ENCODE measurements around the gene APOL1. TPM values are rescaled to one million over a fixed set of nuclear protein-coding genes. Genes with fewer than 3 reads are reported as not detected.

APOL1 gene
- total and polyA plus RNA-seq, 4 donors: 7.7 to 129 (median 59.5) TPM

GRCh38 chr22:36285545-36285944 lies 32.6 kb downstream of the APOL1 start:
- no peak overlapping the region for H3K9ac ChIP-seq (ENCODE audit: low read depth in 1 of 2, low read length in 2 of 2)
- H3K9me3 ChIP-seq (ENCODE audit: control insufficient read depth in 4 of 4, low read length in 3 of 4): no peaks in the 10 kb centered on the region
- H3K27me3 ChIP-seq (ENCODE audit: control insufficient read depth in 4 of 4, insufficient read depth in 4 of 4, low read length in 3 of 4): no peaks in the 10 kb centered on the region
- DNase-seq (ENCODE audit: low spot score): no peak
- no peak overlapping the region for H3K4me3 ChIP-seq (ENCODE audit: low read depth in 1 of 3, low read length in 3 of 3)
- H3K36me3 ChIP-seq (ENCODE audit: control insufficient read depth in 4 of 4, insufficient read depth in 3 of 4, low read depth in 1 of 4, low read length in 3 of 4): peaks cover 33 to 70% (median 53%) of the 10 kb centered on the region in 4 donors
- peak overlapping the region; percentile 24 to 51 for H3K27ac ChIP-seq (ENCODE audit: low read depth in 1 of 2, low read length in 2 of 2)
- peaks cover 7 to 31% (median 20%) of the 10 kb centered on the region in 4 donors for H3K4me1 ChIP-seq (ENCODE audit: control insufficient read depth in 4 of 4, insufficient read depth in 4 of 4, low read length in 3 of 4)
- WGBS: 41% methylated on average over 21 of the region's 21 CpGs
- TF ChIP-seq NR2F2 (IDR thresholded peaks at IDR 0.05) (no peak), RAD21 (IDR thresholded peaks at IDR 0.05) (no peak), HNF4A (conservative IDR thresholded peaks at IDR 0.05) (peak in 1 of 2 donors; percentile 26), YY1 (IDR thresholded peaks at IDR 0.05) (no peak)

- Histone ChIP-seq H3K36me3 (ENCODE audit: control insufficient read depth in 4 of 4, insufficient read depth in 3 of 4, low read depth in 1 of 4, low read length in 3 of 4) (peaks cover 33 to 66% (median 53%) of the 10 kb centered on the region in 4 donors), H3K9me3 (ENCODE audit: control insufficient read depth in 4 of 4, low read length in 3 of 4) (no peaks in the 10 kb centered on the region), H3K4me3 (ENCODE audit: low read depth in 1 of 3, low read length in 3 of 3) (no peak overlapping the region), H3K27me3 (ENCODE audit: control insufficient read depth in 4 of 4, insufficient read depth in 4 of 4, low read length in 3 of 4) (no peaks in the 10 kb centered on the region), H3K9ac (ENCODE audit: low read depth in 1 of 2, low read length in 2 of 2) (no peak overlapping the region), H3K4me1 (ENCODE audit: control insufficient read depth in 4 of 4, insufficient read depth in 4 of 4, low read length in 3 of 4) (peaks cover 7 to 24% (median 16%) of the 10 kb centered on the region in 4 donors), H3K27ac (ENCODE audit: low read depth in 1 of 2, low read length in 2 of 2) (peak overlapping the region; percentile 24 to 51)
- WGBS: 42% methylated on average over 28 of the region's 28 CpGs
- TF ChIP-seq CTCF (IDR thresholded peaks at IDR 0.05; ENCODE audit: low read depth, low read length, missing input control) (peak; percentile 95), FOXA2 (IDR thresholded peaks at IDR 0.05) (no peak), RXRA (IDR thresholded peaks at IDR 0.05) (peak in 1 of 2 donors; percentile 37), RAD21 (IDR thresholded peaks at IDR 0.05) (peak; percentile 92 to 93)
- peak; percentile 80 for DNase-seq (ENCODE audit: low spot score)
These were observed 33.4 kb downstream of the APOL1 start for GRCh38 chr22:36286096-36286957.

- TF ChIP-seq ATF3 (IDR thresholded peaks at IDR 0.05) (no peak), SP1 (IDR thresholded peaks at IDR 0.05) (no peak)
- peaks cover 7 to 23% (median 16%) of the 10 kb centered on the region in 4 donors for H3K4me1 ChIP-seq (ENCODE audit: control insufficient read depth in 4 of 4, insufficient read depth in 4 of 4, low read length in 3 of 4)
- no peak for DNase-seq (ENCODE audit: low spot score)
- no peak overlapping the region for H3K4me3 ChIP-seq (ENCODE audit: low read depth in 1 of 3, low read length in 3 of 3)
- H3K27me3 ChIP-seq (ENCODE audit: control insufficient read depth in 4 of 4, insufficient read depth in 4 of 4, low read length in 3 of 4): no peaks in the 10 kb centered on the region
- no peaks in the 10 kb centered on the region for H3K9me3 ChIP-seq (ENCODE audit: control insufficient read depth in 4 of 4, low read length in 3 of 4)
- no peak overlapping the region for H3K9ac ChIP-seq (ENCODE audit: low read depth in 1 of 2, low read length in 2 of 2)
- WGBS: 88% methylated on average over 20 of the region's 20 CpGs
- no peak overlapping the region for H3K27ac ChIP-seq (ENCODE audit: low read depth in 1 of 2, low read length in 2 of 2)
- peaks cover 29 to 65% (median 50%) of the 10 kb centered on the region in 4 donors for H3K36me3 ChIP-seq (ENCODE audit: control insufficient read depth in 4 of 4, insufficient read depth in 3 of 4, low read depth in 1 of 4, low read length in 3 of 4)
These were observed 35.1 kb downstream of the APOL1 start for GRCh38 chr22:36287881-36288515.
